OCI-LY3 (cell line): Measurements from ENCODE around the gene ZNF346.
A peak's percentile ranks its signal among the peaks of the same experiment; 100 is the strongest.

ENCODE experiments used
- H2AFZ ChIP-seq: fragments of 200-600, 300-600 bp; shearing (Covaris generic); 2 replicates; pipeline ENCODE4 v1.6.0; 2014; ENCODE audit warnings: antibody characterized with exemption, low read depth, low read length
- H3K27ac ChIP-seq: fragments of 200-600, 300-600 bp; sonication (generic); 2 replicates; pipeline ENCODE4 v1.5.1; 2014; ENCODE audit warnings: mild to moderate bottlenecking, low read length, moderate library complexity, mixed read lengths
- H3K27me3 ChIP-seq: fragments of 200-600, 300-600 bp; sonication (generic); 2 replicates; pipeline ENCODE4 v1.6.1; 2014; ENCODE audit warnings: low read depth, low read length, mixed read lengths
- H3K36me3 ChIP-seq: fragments of 200-600, 300-600 bp; sonication (generic); replicated peaks from 2 replicates; pipeline ENCODE3; 2014; ENCODE audit warnings: low read depth, low read length, mixed read lengths
- H3K4me1 ChIP-seq: fragments of 300-600, 200-600 bp; sonication (generic); 2 replicates; pipeline ENCODE4 v1.6.1; 2014; ENCODE audit warnings: low read length, mixed read lengths
- H3K4me2 ChIP-seq: fragments of 200-600, 300-600 bp; sonication (generic); 2 replicates; pipeline ENCODE4 v1.6.1; 2014; ENCODE audit warnings: low read length, mixed read lengths
- H3K4me3 ChIP-seq: fragments of 300-600, 200-600 bp; sonication (generic); 2 replicates; pipeline ENCODE4 v1.5.1; 2014; ENCODE audit warnings: antibody characterized with exemption, mild to moderate bottlenecking, low read length, moderate library complexity
- H3K79me2 ChIP-seq: fragments of 300-600, 200-600 bp; shearing (Covaris generic); 2 replicates; pipeline ENCODE4 v1.6.1; 2014; ENCODE audit warnings: mild to moderate bottlenecking, low read length, mixed read lengths
- H3K9ac ChIP-seq: fragments of 300-600, 200-600 bp; shearing (Covaris generic); 2 replicates; pipeline ENCODE4 v1.6.0; 2014; ENCODE audit warnings: mild to moderate bottlenecking, low read length, moderate library complexity
- H3K9me3 ChIP-seq: fragments of 200-600, 300-600 bp; shearing (Covaris generic); 2 replicates; pipeline ENCODE4 v1.6.1; 2014; ENCODE audit warnings: low read length, mixed read lengths; ENCODE audit not compliant: insufficient read depth
- H4K20me1 ChIP-seq: fragments of 200-600, 300-600 bp; sonication (generic); 2 replicates; pipeline ENCODE4 v1.6.1; 2016; ENCODE audit warnings: low read length, mixed read lengths; ENCODE audit not compliant: insufficient read depth
- CTCF ChIP-seq: fragments of 200-600, 300-600 bp; sonication (generic); IDR thresholded peaks from 2 replicates; pipeline ENCODE4 v1.5.1; 2014; ENCODE audit warnings: antibody characterized with exemption, low read length, low read depth
- EZH2phosphoT487 ChIP-seq: fragments of 200-600 bp; shearing (Covaris generic); IDR thresholded peaks from 2 replicates; pipeline ENCODE4 v1.6.1; 2018; ENCODE audit warnings: antibody characterized with exemption, mixed run types, low read depth

The ZNF346 gene

GRCh38 chr5:177015156-177015555, 7.3 kb upstream of the ZNF346 start:
- no peak overlapping the region for H3K27ac ChIP-seq
- H3K27me3 ChIP-seq = no peaks in the 10 kb centered on the region
- H3K4me3 ChIP-seq = no peak overlapping the region
- H3K79me2 ChIP-seq = no peaks in the 10 kb centered on the region
- no peaks in the 10 kb centered on the region for H3K4me1 ChIP-seq
- no peak overlapping the region for H2AFZ ChIP-seq
- no peak overlapping the region for H3K4me2 ChIP-seq
- TF ChIP-seq CTCF = no peak
- TF ChIP-seq EZH2phosphoT487 = no peak
- no peaks in the 10 kb centered on the region for H3K36me3 ChIP-seq
- H4K20me1 ChIP-seq = no peaks in the 10 kb centered on the region
- H3K9ac ChIP-seq = no peak overlapping the region
- no peaks in the 10 kb centered on the region for H3K9me3 ChIP-seq

GRCh38 chr5:177018341-177018740, 4.2 kb upstream of the ZNF346 start:
- no peak overlapping the region for H3K9ac ChIP-seq
- peaks cover 1% of the 10 kb centered on the region for H3K4me1 ChIP-seq
- no peaks in the 10 kb centered on the region for H3K9me3 ChIP-seq
- no peak overlapping the region for H3K4me2 ChIP-seq
- H4K20me1 ChIP-seq = no peaks in the 10 kb centered on the region
- H3K27me3 ChIP-seq = no peaks in the 10 kb centered on the region
- no peak overlapping the region for H2AFZ ChIP-seq
- TF ChIP-seq CTCF = no peak
- TF ChIP-seq EZH2phosphoT487 = no peak
- H3K27ac ChIP-seq = no peak overlapping the region
- H3K4me3 ChIP-seq = no peak overlapping the region
- no peaks in the 10 kb centered on the region for H3K36me3 ChIP-seq
- peaks cover 15% of the 10 kb centered on the region for H3K79me2 ChIP-seq

GRCh38 chr5:177020033-177020432, 2.5 kb upstream of the ZNF346 start:
- peaks cover 7% of the 10 kb centered on the region for H3K36me3 ChIP-seq
- peaks cover 6% of the 10 kb centered on the region for H3K4me1 ChIP-seq
- no peaks in the 10 kb centered on the region for H3K27me3 ChIP-seq
- no peaks in the 10 kb centered on the region for H3K9me3 ChIP-seq
- H3K27ac ChIP-seq = no peak overlapping the region
- H3K4me3 ChIP-seq = no peak overlapping the region
- peaks cover 28% of the 10 kb centered on the region for H3K79me2 ChIP-seq
- no peak overlapping the region for H3K4me2 ChIP-seq
- no peak overlapping the region for H2AFZ ChIP-seq
- TF ChIP-seq CTCF = no peak
- no peak for TF ChIP-seq EZH2phosphoT487
- H3K9ac ChIP-seq = no peak overlapping the region
- no peaks in the 10 kb centered on the region for H4K20me1 ChIP-seq

- Histone ChIP-seq H3K36me3 (peaks cover 9% of the 10 kb centered on the region), H3K4me3 (peak overlapping the region; percentile 84), H3K79me2 (peaks cover 38% of the 10 kb centered on the region), H2AFZ (peak overlapping the region; percentile 89), H3K4me1 (peaks cover 6% of the 10 kb centered on the region), H4K20me1 (no peaks in the 10 kb centered on the region), H3K9me3 (no peaks in the 10 kb centered on the region), H3K27me3 (no peaks in the 10 kb centered on the region), H3K4me2 (peak overlapping the region; percentile 99), H3K27ac (peak overlapping the region; percentile 41; the same call in 1 of the 2 replicates), H3K9ac (peak overlapping the region; percentile 86)
- TF ChIP-seq CTCF (no peak), EZH2phosphoT487 (no peak)
Observed at GRCh38 chr5:177023303-177023664, 788 bp downstream of the ZNF346 start.
